ENCODE data around the gene JAG1. TPM values are rescaled to one million over a fixed set of nuclear protein-coding genes. Genes with fewer than 3 reads are reported as not detected.
A peak's percentile ranks its signal among the peaks of the same experiment; 100 is the strongest.

The JAG1 gene
- total and polyA plus RNA-seq, 9 of the 15 experiments (the other 6 are each of a cell fraction or from before 2014, with no cell fraction given): 0.04 to 0.40 (median 0.07) TPM

- no peak for TF ChIP-seq ZNF124 (CRISPR knock-in tag; IDR thresholded peaks at IDR 0.05)
- TF ChIP-seq ZNF143 (CRISPR knock-in tag; IDR thresholded peaks at IDR 0.05): no peak
Measured at GRCh38 chr20:10674684-10675449, 1.1 kb upstream of the JAG1 start (continued).

GRCh38 chr20:10673176-10673841 lies 490 bp downstream of the JAG1 start:
- no peak for FAIRE-seq
- H3K27ac ChIP-seq (ENCODE audit: extremely low read depth, low read depth, low read length): no peak overlapping the region
- ATAC-seq: peak; percentile 21
- H3K9ac ChIP-seq (ENCODE audit: insufficient read depth in 1 of 2, low read depth in 2 of 2, low read length in 2 of 2): peak overlapping the region in 1 of 2 experiments; percentile 85; a peak in 1 of 4 replicates
- H3K4me3 ChIP-seq: peak overlapping the region; percentile 54
- no peaks in the 10 kb centered on the region for H3K9me1 ChIP-seq (ENCODE audit: control insufficient read depth, insufficient read depth, low read length)
- H3K9me3 ChIP-seq (replicated peaks; ENCODE audit: control insufficient read depth, insufficient read depth, low read depth, low read length): no peaks in the 10 kb centered on the region
- ChIA-PET POLR2A (interaction anchor here (0.6 kb wide), 1 partner anchor 1253 kb away, joined by 4 read pairs; no protein-coding TSS in a partner anchor), CTCF (ENCODE audit: low intra/inter-chr PET ratio) (interaction anchor here (0.6 kb wide), 1 partner anchor 384 kb away, joined by 4 read pairs; no protein-coding TSS in a partner anchor)
- DNase-seq (ENCODE audit: extremely low read depth in 1 of 4, low spot score in 3 of 4): peak; percentile 12 to 20 (median 14)
- no TSS peak for BruUV-seq (replicated peaks)
- 0% methylated on average over 15 of the region's 73 CpGs for WGBS (ENCODE audit: insufficient coverage, low coverage, missing lambda C conversion rate)
- H3K79me2 ChIP-seq (ENCODE audit: control insufficient read depth, insufficient read depth, low read length): no peaks in the 10 kb centered on the region
- peak overlapping the region; percentile 85 for H2AFZ ChIP-seq (ENCODE audit: low read depth, low read length)
- H3K36me3 ChIP-seq (ENCODE audit: control insufficient read depth, insufficient read depth, low read length): no peaks in the 10 kb centered on the region
- peaks cover 0 to 35% of the 10 kb centered on the region in 2 experiments; a peak in 2 of 5 replicates for H3K4me1 ChIP-seq (replicated peaks in 1 of 2; ENCODE audit: control insufficient read depth in 2 of 2, insufficient read depth in 2 of 2, low read length in 2 of 2)
- peaks cover 3 to 27% of the 10 kb centered on the region in 2 experiments for H3K27me3 ChIP-seq (ENCODE audit: control insufficient read depth in 2 of 2, insufficient read depth in 2 of 2, low read length in 2 of 2)
- in situ Hi-C loops (cut with MboI) (no loop called here), intact Hi-C loops (cut with micrococcal nuclease) (no loop called here)
- no peaks in the 10 kb centered on the region for H4K20me1 ChIP-seq (replicated peaks; ENCODE audit: control insufficient read depth, insufficient read depth, low read length)
- no peak for TF ChIP-seq ETV6 (IDR thresholded peaks at IDR 0.05; ENCODE audit: borderline replicate concordance in 1 of 2, low read depth in 2 of 2, low read length in 1 of 2)
- TF ChIP-seq ETV6 (CRISPR knock-in tag; IDR thresholded peaks at IDR 0.05; ENCODE audit: borderline replicate concordance): no peak
- peak in 1 of 2 experiments; percentile 8 for TF ChIP-seq E2F6 (IDR thresholded peaks at IDR 0.05; ENCODE audit: borderline replicate concordance in 1 of 2, extremely low read depth in 1 of 2, insufficient read depth in 1 of 2, insufficient read length in 1 of 2, low read depth in 1 of 2, low read length in 1 of 2, poor library complexity in 1 of 2, severe bottlenecking in 1 of 2)
- TF ChIP-seq ZNF780A (CRISPR knock-in tag; IDR thresholded peaks at IDR 0.05): no peak
- no peak for TF ChIP-seq CEBPB (tag; IDR thresholded peaks at IDR 0.05)
- TF ChIP-seq NFXL1 (CRISPR knock-in tag; IDR thresholded peaks at IDR 0.05): no peak
- peak overlapping the region; percentile 66 for H3K4me2 ChIP-seq (ENCODE audit: insufficient read depth, low read length)

Data from K562 (cell line).